Measurements from ENCODE around the gene CRAMP1. TPM values are rescaled to one million over a fixed set of nuclear protein-coding genes. Genes with fewer than 3 reads are reported as not detected.

Gene CRAMP1
- total RNA-seq, 1 donor from 2014 or later = 29.4 TPM

DNA sequence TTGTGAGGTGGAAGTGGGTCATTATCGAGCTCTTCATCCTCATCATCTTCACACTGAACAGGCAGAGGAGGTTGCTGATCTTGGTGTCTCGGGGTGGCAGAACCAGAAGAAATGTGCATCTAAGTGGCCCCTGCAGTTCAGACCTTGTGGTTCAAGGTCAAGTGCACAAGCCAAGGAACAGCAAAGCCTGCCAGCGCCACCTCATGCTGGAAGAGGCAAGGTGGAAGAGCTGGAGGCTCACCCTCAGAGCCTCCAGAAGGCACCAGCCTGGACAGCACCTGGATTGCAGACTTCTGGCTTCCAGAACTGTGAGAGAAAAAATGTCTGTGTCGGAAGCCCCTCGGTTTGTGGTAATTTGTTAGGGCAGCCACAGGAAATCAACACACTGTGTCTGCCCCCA, 32.9 kb upstream of the CRAMP1 start:
- H3K9me3 Mint-ChIP-seq (ENCODE audit: unreplicated experiment) = no peaks in the 10 kb centered on the region
- no peak overlapping the region for H3K4me3 Mint-ChIP-seq (ENCODE audit: unreplicated experiment)
- no peaks in the 10 kb centered on the region for H3K4me1 Mint-ChIP-seq (ENCODE audit: unreplicated experiment)

DNA sequence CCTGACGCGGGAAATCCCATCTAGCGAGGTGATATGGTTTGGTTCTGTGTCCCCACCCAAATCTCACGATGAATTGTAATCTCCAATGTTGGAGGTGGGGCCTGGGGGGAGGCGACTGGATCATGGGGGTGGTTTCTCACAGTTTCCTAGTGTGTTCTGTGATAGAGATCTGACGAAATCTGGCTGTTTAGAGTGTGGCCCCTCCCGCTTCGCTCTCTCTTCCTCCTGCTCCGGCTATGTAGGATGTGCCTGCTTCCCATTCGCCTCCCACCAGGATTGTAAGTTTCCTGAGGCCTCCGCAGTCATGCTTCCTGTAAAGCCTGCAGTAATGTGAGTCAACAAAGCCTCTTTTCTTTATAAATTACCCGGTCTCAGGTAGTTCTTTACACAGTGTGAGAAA, 31.9 kb upstream of the CRAMP1 start:
- H3K4me3 Mint-ChIP-seq (ENCODE audit: unreplicated experiment) = no peak overlapping the region
- no peaks in the 10 kb centered on the region for H3K27me3 Mint-ChIP-seq (ENCODE audit: unreplicated experiment)
- no peak overlapping the region for H3K27ac Mint-ChIP-seq (ENCODE audit: unreplicated experiment)
- no peaks in the 10 kb centered on the region for H3K9me3 Mint-ChIP-seq (ENCODE audit: unreplicated experiment)
- H3K4me1 Mint-ChIP-seq (ENCODE audit: unreplicated experiment) = no peaks in the 10 kb centered on the region
- peaks cover 49% of the 10 kb centered on the region for H3K36me3 Mint-ChIP-seq (ENCODE audit: unreplicated experiment)
- TF ChIP-seq, protein P1, sequence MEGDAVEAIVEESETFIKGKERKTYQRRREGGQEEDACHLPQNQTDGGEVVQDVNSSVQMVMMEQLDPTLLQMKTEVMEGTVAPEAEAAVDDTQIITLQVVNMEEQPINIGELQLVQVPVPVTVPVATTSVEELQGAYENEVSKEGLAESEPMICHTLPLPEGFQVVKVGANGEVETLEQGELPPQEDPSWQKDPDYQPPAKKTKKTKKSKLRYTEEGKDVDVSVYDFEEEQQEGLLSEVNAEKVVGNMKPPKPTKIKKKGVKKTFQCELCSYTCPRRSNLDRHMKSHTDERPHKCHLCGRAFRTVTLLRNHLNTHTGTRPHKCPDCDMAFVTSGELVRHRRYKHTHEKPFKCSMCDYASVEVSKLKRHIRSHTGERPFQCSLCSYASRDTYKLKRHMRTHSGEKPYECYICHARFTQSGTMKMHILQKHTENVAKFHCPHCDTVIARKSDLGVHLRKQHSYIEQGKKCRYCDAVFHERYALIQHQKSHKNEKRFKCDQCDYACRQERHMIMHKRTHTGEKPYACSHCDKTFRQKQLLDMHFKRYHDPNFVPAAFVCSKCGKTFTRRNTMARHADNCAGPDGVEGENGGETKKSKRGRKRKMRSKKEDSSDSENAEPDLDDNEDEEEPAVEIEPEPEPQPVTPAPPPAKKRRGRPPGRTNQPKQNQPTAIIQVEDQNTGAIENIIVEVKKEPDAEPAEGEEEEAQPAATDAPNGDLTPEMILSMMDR (IDR thresholded peaks at IDR 0.05) = no peak
- DNase-seq (ENCODE audit: extremely low spot score, unreplicated experiment) = no peak

More for the DNA sequence above, 32.9 kb upstream of the CRAMP1 start:
- Mint-ChIP-seq H3K27me3 (ENCODE audit: unreplicated experiment) (no peaks in the 10 kb centered on the region), H3K27ac (ENCODE audit: unreplicated experiment) (no peak overlapping the region), H3K36me3 (ENCODE audit: unreplicated experiment) (peaks cover 41% of the 10 kb centered on the region)
- TF ChIP-seq, protein P1 (IDR thresholded peaks at IDR 0.05) = no peak
- no peak for DNase-seq (ENCODE audit: extremely low spot score, unreplicated experiment)

DNA sequence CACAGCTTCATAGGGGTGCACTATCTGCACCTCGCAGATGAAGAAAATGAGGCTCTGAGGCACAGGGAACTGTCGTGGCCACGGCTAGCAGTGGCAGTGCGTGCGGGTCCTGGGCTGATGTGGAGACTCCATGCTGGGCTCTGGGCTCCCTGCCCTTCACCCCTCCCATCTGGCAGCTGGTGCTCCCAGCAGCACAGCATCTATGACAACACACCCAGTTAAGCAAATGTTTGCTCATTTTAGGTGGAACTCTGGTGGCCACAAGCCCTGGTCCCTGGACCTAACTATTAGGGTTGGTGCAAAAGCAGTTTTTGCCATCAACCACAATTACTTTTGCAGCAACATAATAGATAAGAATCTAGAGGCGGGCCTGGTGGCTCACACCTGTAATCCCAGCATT, 31.2 kb upstream of the CRAMP1 start:
- no peak overlapping the region for H3K4me3 Mint-ChIP-seq (ENCODE audit: unreplicated experiment)
- DNase-seq (ENCODE audit: extremely low spot score, unreplicated experiment) = no peak
- no peak overlapping the region for H3K27ac Mint-ChIP-seq (ENCODE audit: unreplicated experiment)
- H3K27me3 Mint-ChIP-seq (ENCODE audit: unreplicated experiment) = no peaks in the 10 kb centered on the region
- TF ChIP-seq, protein P1 (IDR thresholded peaks at IDR 0.05) = no peak
- H3K36me3 Mint-ChIP-seq (ENCODE audit: unreplicated experiment) = peaks cover 47% of the 10 kb centered on the region
- no peaks in the 10 kb centered on the region for H3K4me1 Mint-ChIP-seq (ENCODE audit: unreplicated experiment)
- no peaks in the 10 kb centered on the region for H3K9me3 Mint-ChIP-seq (ENCODE audit: unreplicated experiment)

DNA sequence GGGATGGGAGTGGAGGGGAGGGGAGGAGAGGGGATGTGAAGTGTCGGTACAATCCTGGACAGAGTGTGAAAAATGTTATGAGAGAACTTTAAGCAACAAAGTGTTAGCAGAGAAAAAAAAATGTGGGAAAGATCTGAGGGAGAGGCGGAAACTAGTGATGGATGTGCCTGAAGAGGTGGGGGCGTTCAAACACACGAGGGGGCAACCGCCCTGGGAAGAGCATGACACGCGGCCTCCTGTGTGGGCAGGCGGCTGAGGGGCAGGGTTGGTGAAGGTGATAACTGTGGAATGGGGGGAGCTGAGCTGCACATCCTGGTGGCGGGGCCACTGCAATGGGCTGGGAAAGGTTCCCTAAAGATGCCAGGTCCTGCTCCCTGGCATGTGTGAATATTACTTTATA, 30.4 kb upstream of the CRAMP1 start:
- Mint-ChIP-seq H3K4me3 (ENCODE audit: unreplicated experiment) (no peak overlapping the region), H3K27me3 (ENCODE audit: unreplicated experiment) (no peaks in the 10 kb centered on the region), H3K36me3 (ENCODE audit: unreplicated experiment) (peaks cover 48% of the 10 kb centered on the region), H3K4me1 (ENCODE audit: unreplicated experiment) (no peaks in the 10 kb centered on the region), H3K9me3 (ENCODE audit: unreplicated experiment) (no peaks in the 10 kb centered on the region), H3K27ac (ENCODE audit: unreplicated experiment) (no peak overlapping the region)
- no peak for DNase-seq (ENCODE audit: extremely low spot score, unreplicated experiment)
- TF ChIP-seq, protein P1 (IDR thresholded peaks at IDR 0.05) = no peak

DNA sequence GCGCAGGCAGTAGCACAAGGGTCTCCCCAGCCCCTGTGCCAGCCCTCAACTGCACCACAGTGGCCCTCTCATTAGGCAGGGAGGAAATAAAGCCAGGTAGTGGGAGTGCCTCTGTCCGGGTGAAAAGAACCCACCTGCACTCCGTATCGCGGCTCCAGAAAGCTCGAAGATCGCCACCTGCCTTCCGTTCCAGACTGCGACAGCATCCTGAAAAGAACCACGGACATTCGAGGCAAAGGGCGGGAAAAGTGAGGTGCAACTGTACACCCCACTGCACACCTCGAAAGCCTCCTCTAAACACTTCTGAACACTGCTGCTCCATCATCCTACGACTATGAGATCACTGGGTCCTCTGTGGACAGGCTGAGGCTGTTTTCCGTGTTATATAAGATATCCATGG, 29.0 kb upstream of the CRAMP1 start:
- DNase-seq (ENCODE audit: extremely low spot score, unreplicated experiment) = no peak
- no peak overlapping the region for H3K4me3 Mint-ChIP-seq (ENCODE audit: unreplicated experiment)
- H3K9me3 Mint-ChIP-seq (ENCODE audit: unreplicated experiment) = no peaks in the 10 kb centered on the region
- H3K27ac Mint-ChIP-seq (ENCODE audit: unreplicated experiment) = no peak overlapping the region
- peaks cover 49% of the 10 kb centered on the region for H3K36me3 Mint-ChIP-seq (ENCODE audit: unreplicated experiment)
- TF ChIP-seq, protein P1 (IDR thresholded peaks at IDR 0.05) = no peak
- H3K27me3 Mint-ChIP-seq (ENCODE audit: unreplicated experiment) = no peaks in the 10 kb centered on the region
- no peaks in the 10 kb centered on the region for H3K4me1 Mint-ChIP-seq (ENCODE audit: unreplicated experiment)
